HG02588 (cell line): ENCODE data around the gene FAM114A1.

ENCODE experiments used
- ATAC-seq: cut with Tn5 transposase; IDR thresholded peaks from one replicate; pipeline ENCODE4 v1.9.1; 2021; ENCODE audit warnings: mild to moderate bottlenecking, moderate library complexity; ENCODE audit not compliant: unreplicated experiment

FAM114A1 gene

GRCh38 chr4:38857354-38858096 lies 10.1 kb upstream of the FAM114A1 start:
- ATAC-seq = peak; percentile 58

- no peak for ATAC-seq
These were observed 9.5 kb upstream of the FAM114A1 start for GRCh38 chr4:38858097-38858420.

GRCh38 chr4:38859501-38859900 lies 8.1 kb upstream of the FAM114A1 start:
- no peak for ATAC-seq

- ATAC-seq = peak; percentile 54
These were observed 6.7 kb upstream of the FAM114A1 start for GRCh38 chr4:38860788-38861424.

GRCh38 chr4:38861791-38862190 lies 5.8 kb upstream of the FAM114A1 start:
- ATAC-seq = no peak

GRCh38 chr4:38865445-38865844 lies 2.2 kb upstream of the FAM114A1 start:
- ATAC-seq = no peak

- ATAC-seq = peak; percentile 10
These were observed 581 bp upstream of the FAM114A1 start for GRCh38 chr4:38866973-38867477.

GRCh38 chr4:38868059-38868960 lies 704 bp downstream of the FAM114A1 start:
- ATAC-seq = no peak

GRCh38 chr4:38869511-38869910 lies 1.9 kb downstream of the FAM114A1 start:
- no peak for ATAC-seq

- no peak for ATAC-seq
These were observed 2.6 kb downstream of the FAM114A1 start for GRCh38 chr4:38870098-38870808.

GRCh38 chr4:38871593-38871992 lies 4.0 kb downstream of the FAM114A1 start:
- no peak for ATAC-seq

- no peak for ATAC-seq
These were observed 5.0 kb downstream of the FAM114A1 start for GRCh38 chr4:38872620-38873019.

- no peak for ATAC-seq
These were observed 5.8 kb downstream of the FAM114A1 start for GRCh38 chr4:38873290-38873944.

- ATAC-seq = no peak
These were observed 9.0 kb downstream of the FAM114A1 start for GRCh38 chr4:38876636-38877035.

- ATAC-seq = no peak
These were observed 16.6 kb downstream of the FAM114A1 start for GRCh38 chr4:38884254-38884653.

- ATAC-seq = peak; percentile 54
These were observed 21.5 kb downstream of the FAM114A1 start for GRCh38 chr4:38889143-38889542.

- no peak for ATAC-seq
These were observed 23.7 kb downstream of the FAM114A1 start for GRCh38 chr4:38891051-38891983.

GRCh38 chr4:38894322-38894982 lies 26.8 kb downstream of the FAM114A1 start:
- no peak for ATAC-seq

GRCh38 chr4:38896940-38897339 lies 29.3 kb downstream of the FAM114A1 start:
- no peak for ATAC-seq
